NCI-H526 (cell line): ENCODE results near the gene B4GALNT3.
"Not testable (repeated sequence)": the region's sequence is repeated elsewhere in the genome, so short reads cannot be mapped to it uniquely, and the experiment has no call there.

Source experiments
- DNase-seq, 2 experiments: peaks; one replicate each; lab custom pipeline; 2025; lab: John Stamatoyannopoulos, UW

B4GALNT3 gene

DNA sequence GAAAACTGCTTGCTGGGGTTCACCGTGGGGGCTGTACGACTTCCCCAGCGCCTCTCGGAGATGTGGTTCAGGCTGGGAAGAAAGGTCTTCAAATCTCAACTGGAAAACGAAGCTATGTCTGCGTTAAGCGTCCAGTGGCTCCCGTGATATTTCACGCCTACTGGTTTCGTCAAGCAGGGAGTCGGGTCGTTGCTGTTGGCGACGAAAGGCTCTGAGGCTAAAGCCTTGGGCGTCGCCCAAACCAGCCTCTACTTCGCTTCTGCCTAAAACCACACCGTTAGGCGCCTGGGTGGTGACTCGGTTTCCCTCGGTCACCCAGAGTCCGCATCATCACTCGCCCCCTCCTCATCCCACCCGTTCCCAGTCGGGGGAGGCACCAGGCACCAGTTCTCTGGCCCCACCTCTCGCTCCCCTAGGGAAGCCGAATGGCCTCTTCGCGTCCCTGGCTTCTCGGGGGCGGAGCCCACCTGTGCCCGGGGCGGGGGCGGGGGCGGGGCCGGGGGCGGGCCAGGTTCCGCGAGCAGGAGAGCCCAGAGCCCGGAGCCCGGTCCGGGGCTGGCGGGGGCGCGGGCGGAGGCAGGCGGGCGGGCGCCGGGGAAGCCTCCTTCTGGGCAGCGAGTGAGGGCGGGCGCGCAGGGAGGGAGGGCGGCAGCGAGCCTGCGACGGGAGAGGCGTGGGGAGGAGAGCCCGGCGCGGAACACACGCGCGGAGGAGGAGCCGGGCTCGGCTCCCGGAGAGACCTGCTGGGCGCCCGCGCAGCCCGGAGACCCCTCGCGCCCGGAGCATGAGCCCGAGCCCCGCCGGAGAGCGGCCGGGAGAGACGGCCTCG lies at the start of gene B4GALNT3:
Gene B4GALNT3, plus strand, starts transcription at position 510 of the 829 bp plus-strand sequence. CDS start 438 bp downstream, outside the sequence.
- DNase-seq, result peak; percentile 62 to 80

DNA sequence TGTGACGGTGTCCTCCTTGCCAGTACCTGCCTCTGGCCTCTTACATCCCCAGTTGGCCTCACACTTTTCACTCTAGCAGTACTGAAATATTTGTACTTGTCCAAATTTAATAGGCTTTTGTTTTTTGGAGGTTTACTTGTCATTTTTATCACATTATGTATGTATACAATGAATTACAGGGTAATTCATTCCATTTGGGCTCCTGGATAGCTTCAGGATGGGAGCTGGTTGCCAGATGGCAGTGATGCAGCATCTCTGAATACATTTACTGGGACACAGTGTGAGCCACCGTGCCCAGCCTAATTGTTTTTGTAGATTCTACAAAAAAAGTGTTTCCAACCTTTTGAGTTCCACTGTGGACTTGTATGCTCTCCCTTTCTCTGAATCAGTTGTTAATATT lies 44.9 kb upstream of the B4GALNT3 start:
- no peak for DNase-seq

DNA sequence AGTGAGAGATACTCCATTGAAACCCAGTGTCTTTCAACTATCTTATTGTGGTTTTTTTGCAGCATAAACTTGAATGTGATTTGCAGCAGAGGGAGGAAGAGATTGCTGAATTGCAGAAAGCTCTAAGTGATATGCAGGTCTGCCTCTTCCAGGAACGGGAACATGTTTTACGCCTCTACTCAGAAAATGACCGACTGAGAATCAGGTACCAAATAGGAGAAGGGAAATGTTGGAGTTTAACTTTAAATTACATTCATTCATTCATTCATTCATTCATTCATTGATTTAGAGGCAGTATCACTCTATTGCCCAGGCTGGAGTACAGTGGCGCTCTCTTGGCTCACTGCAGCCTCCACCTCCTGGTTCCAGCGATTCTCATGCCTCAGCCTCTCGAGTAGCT lies 41.3 kb upstream of the B4GALNT3 start:
- no peak for DNase-seq

DNA sequence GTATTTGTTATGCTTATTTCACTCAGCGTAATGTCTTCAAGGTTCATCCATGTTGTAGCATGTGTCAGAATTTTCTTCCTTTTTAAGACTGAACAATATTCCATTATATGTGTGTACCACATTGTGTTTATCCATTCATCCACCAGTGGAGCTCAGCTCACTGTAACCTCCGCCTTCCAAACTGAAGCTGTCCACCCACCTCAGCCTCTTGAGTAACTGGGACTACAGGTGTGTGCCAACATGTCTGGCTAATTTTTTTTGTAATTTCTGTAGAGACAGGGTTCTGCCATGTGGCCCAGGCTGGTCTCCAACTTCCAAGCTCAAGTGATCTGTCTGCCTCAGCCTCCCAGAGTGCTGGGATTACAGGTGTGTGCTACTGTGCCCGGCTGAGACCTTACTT lies 37.2 kb upstream of the B4GALNT3 start:
- DNase-seq, result no peak

DNA sequence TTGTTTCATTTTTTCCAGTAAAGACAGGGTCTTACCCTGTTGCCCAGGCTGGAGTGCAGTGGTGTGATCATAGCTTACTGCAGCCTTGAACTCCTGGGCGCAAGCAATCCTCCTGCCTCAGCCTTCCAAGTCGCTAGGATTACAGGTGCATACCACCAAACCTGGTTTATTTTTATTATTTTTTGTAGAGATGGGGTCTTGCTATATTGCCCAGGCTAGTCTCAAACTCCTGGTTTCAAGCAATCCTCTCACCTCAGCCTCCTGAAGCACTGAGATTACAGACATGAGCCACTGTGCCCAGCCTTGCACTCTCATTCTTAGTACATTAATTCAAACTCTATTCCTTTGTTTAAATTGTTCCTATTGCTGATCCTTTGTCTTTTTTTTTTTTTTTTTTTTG lies 24.0 kb upstream of the B4GALNT3 start:
- not testable (repeated sequence) for DNase-seq

DNA sequence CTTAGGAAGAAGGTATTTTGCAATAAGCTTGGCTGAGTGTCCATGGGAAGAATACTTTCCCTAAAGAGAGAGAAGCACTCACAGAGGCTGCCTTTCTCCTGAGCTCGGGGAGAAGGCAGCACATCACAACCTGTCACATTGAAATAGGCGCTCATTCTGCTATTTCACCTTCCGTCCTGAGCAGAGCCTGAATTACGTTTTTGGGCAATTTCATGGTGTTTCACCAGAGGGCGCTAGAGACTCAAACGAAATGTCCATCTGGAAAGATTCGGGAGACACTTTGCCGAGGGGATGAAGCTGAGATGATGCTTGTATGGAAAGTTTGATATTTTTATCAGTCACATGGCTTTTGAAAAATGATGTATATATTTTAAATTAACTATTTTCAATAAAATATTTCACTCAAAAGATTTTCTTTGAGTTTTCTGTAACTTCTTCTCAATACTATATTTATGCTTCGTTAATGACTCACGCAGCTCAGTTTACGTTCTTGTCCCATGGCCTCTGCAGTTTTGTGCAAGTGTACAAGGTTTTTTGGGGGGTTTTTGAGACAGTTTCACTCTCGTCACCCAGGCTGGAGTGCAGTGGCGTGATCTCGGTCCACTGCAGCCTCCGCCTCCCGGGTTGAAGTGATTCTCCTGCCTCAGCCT lies 17.4 kb upstream of the B4GALNT3 start:
- peak; percentile 48 to 72 for DNase-seq

DNA sequence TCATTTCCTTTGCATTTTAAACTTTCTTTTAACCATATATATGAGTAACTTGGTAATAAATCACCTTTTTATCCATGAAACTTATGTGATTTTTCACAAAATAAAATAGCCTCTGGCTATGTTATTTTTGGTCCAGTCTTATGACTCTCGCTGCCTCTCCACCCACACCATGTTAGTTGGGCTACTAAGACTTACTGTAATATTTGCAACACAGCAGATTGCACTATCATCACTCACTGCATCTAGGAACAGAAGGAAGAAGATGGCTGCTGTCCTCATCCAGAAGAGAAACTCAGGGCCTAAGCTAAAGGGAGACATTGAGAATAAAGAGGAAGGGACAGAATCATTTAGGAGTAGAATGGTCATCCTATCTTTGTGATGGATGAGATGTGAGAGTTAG lies 12.6 kb upstream of the B4GALNT3 start:
- DNase-seq, result no peak

DNA sequence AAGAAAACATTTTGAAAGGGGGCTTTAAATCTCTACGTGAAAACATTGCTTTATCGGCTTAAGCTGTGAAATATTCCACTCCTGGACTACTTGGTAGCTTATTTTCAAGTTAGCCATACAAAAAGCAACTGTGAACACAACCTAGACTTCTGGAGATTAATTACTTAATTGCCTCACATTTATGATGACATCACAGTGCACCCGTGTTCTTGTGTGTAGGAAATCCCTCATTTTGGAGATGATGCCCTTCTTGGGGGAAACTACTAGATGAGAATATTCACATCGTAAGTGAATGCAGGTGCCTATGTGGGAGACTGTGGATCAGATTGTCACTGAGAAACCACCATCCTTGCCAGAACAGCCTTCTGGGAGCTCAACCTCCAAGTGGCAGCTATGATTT lies 10.5 kb upstream of the B4GALNT3 start:
- DNase-seq, result no peak

DNA sequence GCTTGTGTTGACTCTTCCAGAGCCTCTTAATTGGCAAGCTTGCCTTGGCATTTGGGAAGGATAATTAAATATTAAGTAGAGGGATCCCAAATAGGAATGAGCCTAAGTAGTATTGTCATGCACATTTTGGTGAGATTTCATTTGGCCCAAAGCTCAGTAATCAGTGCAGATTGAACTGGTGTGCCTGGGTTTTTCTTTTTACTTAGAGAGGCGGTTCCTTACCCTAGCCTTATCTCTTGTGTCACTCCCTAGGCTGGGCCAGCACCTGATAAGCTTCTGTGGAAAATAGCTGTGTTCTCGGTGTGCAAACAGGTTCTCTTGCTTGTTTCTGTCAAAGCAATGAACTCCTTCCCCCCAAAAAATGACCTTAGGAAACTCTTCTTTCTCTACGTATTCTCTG lies 9.3 kb upstream of the B4GALNT3 start:
- no peak for DNase-seq

DNA sequence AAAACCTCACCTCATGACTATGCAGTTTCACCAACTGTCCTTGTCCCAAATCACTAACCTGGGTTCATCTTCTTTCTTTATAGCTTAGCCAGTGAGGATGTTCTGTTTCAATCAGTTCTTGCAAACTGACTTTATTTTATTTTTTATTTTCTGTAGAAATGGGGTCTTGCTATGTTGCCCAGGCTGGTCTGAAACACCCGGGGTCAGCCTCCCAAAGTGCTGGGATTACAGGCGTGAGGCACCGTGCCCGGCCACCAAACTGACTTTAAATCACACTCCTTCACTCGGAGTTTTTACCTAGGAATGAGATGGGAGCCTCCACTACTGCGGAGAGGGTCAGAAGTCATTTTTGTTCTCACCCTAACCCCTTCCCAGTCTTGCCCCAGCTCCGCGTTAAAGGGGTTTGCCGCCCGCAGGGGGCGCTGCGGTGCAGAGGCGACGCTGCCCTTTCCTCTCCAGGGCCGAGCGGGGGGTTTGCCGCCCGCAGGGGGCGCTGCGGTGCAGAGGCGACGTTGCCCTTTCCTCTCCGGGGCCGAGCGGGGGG lies 7.0 kb upstream of the B4GALNT3 start:
- no peak for DNase-seq

DNA sequence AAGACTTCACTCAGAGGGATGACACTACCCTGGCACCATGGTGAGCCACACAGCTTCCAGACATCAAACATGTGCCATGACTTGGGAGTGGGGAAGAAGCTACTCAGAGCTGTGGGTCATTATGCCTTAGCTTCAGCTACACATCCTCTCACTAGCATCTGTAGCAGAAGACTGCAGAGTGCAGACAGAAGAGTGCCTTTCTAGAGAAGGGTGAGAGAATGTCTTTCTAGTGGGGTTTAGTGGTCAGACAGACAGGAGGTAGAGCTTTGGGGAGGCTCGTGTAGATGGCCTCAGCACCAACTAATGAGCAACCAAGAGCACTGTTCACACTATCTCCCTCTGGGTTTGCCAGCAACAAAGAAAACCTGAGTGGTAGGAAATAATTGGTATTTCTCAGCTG lies 4.9 kb upstream of the B4GALNT3 start:
- DNase-seq, result no peak

DNA sequence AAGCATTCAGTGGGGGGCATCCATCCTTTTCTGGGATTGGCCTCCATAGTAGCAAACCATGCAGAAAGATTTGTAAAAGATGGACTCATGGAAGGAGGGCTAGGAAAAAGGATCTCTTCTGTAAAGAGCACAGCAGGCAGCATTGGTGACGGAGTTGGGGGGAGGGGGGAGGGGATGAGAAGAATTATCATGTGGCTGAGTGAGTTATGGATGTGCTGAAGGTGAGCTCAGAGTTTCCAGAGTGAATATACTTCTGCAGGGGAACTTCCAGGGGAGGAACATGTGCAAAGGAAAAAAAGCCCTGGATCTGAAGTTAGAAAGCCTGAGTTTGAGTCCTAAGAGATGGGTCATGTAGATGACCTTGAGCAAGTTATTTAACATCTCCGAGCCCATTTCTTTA lies 3.9 kb upstream of the B4GALNT3 start:
- DNase-seq, result peak in 1 of 2 experiments; percentile 45

DNA sequence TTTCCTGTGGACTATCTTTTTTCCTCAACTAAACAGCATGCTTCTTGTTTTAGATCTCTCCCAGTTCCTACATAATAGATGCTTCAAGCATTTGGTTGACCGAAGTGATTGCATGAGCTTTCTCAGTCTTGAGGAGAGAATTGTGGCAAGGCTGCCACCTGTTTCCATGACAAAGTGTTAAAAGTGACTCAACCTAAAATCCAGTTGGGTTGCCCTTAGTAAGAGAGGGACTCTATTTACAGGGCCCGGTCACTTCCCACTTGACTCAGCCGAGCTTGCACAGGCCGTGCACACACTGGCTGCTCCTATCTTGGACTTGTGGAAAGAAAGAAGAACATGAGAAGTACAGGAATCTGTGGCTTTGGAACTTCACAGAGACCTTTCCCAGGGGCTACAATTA lies 2.1 kb upstream of the B4GALNT3 start:
- DNase-seq, result no peak

DNA sequence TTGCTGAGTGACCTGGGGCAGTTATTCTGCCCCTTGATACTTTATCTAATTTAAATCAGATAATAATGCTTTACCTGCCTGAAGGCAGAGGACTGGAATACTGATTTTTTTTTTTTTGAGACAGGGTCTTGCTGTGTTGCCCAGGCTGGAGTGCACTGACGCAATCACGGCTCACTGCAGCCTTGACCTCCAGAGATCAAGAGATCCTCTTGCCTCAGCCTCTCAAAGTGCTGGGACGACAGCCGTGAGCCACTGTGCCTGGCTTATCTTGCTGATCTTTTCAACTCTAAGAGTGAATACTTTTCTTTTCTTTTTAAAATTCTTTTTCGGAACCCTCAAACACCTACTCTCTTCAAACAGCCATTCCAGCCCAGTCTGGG lies 699 bp upstream of the B4GALNT3 start:
- no peak for DNase-seq

DNA sequence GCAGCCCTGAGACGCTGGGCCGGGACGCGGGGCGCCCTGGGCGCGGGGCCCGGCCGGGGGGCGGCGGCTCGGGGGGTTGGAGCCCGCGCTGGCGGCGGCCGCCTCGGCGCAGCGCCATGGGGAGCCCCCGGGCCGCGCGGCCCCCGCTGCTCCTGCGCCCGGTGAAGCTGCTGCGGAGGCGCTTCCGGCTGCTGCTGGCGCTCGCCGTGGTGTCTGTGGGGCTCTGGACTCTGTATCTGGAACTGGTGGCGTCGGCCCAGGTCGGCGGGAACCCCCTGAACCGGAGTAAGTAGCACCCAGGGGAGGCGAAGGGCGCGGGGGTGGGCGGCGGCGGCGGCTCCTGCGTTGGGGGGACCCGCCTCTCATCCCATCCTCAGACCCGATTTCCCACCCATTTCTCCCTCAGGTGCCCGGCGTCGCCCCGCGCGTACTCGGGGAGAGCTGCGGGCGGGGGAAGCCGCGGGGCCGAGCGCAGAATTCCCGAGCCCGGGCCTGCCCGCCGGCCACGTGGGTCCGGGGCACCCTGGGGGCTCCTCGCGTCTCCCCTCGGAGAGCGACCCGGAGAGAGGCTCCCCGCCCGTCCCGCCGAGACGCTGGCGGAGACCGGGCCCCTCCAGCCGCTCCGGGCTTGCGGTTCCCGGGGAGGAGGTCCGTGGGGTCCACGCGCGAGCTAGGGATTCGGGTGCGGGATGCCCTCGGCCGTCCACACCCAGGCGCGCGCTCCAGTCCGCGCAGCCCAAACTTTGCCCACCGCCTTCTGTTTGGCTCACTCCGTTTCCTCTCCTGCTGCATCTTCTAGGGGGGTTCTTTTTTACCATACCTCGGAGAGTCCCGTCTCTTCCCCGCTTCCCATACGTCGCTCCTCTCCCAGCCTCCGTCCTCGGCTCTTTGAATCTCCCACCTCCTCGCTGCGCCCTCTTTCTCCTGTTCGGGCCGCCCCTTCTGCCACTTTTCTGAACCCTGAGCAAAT lies 807 bp downstream of the B4GALNT3 start:
- peak in 1 of 2 experiments; percentile 60 for DNase-seq

DNA sequence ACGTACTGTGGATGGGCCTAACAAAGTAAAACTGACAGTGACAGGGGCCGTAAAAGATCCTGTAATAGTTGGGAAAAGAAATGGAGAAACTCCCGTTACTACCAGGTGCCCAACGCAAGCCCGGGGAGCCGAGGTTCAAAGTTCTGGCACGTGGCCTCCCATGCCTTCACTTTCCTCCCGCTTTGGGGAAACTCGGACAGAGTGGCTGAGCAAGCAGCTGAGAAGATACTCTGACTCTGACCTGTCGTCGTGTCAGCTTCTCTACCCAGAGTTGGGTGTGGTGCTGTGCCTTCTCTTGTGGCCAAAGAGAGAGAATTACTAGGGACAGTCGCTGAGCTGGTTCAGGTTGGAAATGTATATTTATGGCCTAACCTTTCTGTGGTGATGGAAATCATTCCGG lies 1.7 kb downstream of the B4GALNT3 start:
- DNase-seq, result peak in 1 of 2 experiments; percentile 17

DNA sequence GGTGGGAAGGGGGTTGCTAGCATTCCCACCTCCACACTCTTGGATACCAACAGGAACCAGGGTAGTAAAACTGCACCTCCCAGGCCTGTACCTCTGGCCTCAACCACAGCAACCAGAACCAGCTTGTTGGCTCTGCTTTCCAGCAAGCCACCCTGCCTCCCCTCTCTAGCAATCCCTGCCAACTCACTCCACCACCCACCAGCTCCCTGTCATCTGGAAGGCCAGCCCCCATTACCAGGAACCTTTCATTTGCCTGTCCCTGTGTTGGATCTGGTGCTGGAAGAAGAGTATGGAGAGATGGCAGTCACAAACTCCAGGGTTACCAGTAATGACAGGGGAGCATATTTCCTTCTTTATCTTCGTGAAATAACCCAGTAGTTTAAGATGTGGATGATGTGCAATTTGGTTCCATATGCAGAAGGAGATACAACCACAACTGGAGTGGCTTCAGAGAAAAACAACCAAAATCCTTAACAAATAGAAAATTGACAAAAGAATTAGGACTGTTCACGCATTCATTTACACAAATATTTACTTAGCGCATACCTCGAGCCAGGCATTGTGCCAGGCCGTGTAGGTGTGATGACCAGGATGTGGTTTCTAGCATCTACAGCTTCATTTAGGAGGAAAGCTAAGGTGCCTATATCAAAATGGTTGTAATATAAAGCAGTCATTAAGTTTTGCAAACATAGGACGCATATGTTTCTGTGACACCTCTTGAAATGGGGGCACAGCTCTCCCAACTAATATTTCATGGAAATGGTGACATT lies 3.4 kb downstream of the B4GALNT3 start:
- DNase-seq, result no peak

DNA sequence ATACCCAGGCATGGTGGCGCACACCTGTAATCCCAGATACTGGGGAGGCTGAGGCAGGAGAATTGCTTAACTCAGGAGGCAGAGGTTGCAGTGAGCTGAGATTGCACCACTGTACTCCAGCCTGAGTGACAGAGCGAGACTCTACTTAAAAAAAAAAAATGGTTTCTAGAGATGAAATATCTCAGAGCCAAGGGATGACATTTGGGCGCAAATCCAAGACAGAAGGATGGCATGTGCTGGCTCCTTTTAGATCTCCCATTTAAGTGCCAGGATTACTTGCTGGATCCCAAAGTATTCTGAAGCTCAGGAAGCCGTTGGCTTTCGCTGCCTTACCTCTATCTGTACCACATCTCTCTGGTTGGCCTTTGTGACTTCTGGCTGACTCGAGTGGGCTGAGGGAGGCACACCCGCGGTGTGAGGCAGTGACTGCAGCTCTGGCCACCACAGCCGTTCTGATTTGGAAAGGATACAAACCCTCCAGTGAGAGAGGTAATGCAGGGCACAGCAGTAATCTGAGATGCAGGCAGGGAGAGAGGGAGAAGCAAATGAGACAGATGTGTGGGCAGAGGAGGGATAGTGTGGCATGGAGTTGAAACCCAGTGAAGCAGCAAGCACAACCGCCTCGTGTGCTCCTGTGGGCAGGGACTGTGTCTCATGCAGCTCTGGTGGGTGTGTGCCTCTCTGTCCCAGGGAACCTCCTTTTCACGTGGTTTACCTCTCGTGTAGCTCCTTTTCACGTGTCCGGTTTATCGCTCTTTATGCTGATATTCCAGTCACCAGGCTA lies 4.9 kb downstream of the B4GALNT3 start:
- DNase-seq, result peak in 1 of 2 experiments; percentile 51

DNA sequence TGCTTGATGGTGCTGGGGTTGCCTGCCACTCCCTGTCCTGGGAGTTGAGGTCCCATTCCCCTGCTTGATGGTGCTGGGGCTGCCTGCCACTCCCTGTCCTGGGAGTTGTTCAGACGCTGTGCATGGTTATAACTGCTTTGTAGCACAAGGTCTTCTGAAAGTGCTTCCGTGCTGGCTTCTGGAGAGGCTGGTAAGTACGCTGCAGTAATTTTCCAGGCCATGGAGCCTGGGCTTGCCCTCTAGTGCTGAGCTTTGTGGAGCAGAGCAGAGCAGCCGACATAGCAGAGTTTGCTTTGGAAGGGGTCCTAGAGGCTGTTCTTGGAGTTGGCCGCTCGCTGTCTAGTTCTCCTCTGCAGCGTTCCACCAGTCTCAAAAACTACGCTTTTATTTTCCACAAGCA lies 6.3 kb downstream of the B4GALNT3 start:
- DNase-seq, result peak in 1 of 2 experiments; percentile 10

DNA sequence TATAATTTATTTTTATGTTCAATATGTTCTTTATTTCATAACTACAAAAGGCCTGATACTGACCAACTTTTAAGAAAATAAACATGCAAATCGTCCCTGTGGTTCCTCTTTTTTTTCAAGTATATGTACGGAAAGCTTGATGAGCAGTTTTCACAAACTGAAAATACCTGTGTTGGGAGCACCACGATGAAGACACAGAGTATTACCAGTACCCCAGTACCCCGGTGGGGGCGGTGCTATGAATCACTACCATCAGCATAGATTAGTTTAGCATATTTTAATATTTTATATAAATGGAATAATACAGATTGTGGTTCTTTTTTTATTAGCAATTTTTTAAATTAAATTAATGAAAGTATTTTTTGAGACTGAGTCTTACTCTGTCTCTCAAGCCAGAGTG lies 7.0 kb downstream of the B4GALNT3 start:
- DNase-seq, result no peak
